Activated effector memory CD4-positive, alpha-beta T cell treated with Interleukin-2 at 50 U/mL for 16 hours (primary cell): ENCODE measurements around the gene TMEM92.
"Not testable (repeated sequence)": the region's sequence is repeated elsewhere in the genome, so short reads cannot be mapped to it uniquely, and the experiment has no call there.

ENCODE experiments used
- DNase-seq: peaks from one replicate; pipeline ENCODE4 v3.0.0-alpha.2; 2020

Gene TMEM92

GRCh38 chr17:50303051-50303450 lies 28.8 kb downstream of the TMEM92 start:
- DNase-seq, result no peak

GRCh38 chr17:50303596-50303995 lies 29.3 kb downstream of the TMEM92 start:
- no peak for DNase-seq

- no peak for DNase-seq
Measured at GRCh38 chr17:50304781-50305404, 30.6 kb downstream of the TMEM92 start.

GRCh38 chr17:50307654-50308053 lies 33.4 kb downstream of the TMEM92 start:
- DNase-seq, result no peak

- no peak for DNase-seq
Measured at GRCh38 chr17:50308666-50309065, 34.4 kb downstream of the TMEM92 start.

GRCh38 chr17:50310455-50311111 lies 36.3 kb downstream of the TMEM92 start:
- DNase-seq, result no peak

GRCh38 chr17:50311112-50311460 lies 36.8 kb downstream of the TMEM92 start:
- DNase-seq, result no peak

- no peak for DNase-seq
Measured at GRCh38 chr17:50311483-50311882, 37.2 kb downstream of the TMEM92 start.

GRCh38 chr17:50312308-50312707 lies 38.0 kb downstream of the TMEM92 start:
- DNase-seq, result no peak

- no peak for DNase-seq
Measured at GRCh38 chr17:50314456-50315011, 40.3 kb downstream of the TMEM92 start.

- DNase-seq, result no peak
Measured at GRCh38 chr17:50316016-50316587, 41.8 kb downstream of the TMEM92 start.

- DNase-seq, result not testable (repeated sequence)
Measured at GRCh38 chr17:50316660-50317059, 42.4 kb downstream of the TMEM92 start.

- no peak for DNase-seq
Measured at GRCh38 chr17:50317121-50317520, 42.9 kb downstream of the TMEM92 start.

- no peak for DNase-seq
Measured at GRCh38 chr17:50318501-50319285, 44.4 kb downstream of the TMEM92 start.

GRCh38 chr17:50319306-50320004 lies 45.2 kb downstream of the TMEM92 start:
- no peak for DNase-seq

- DNase-seq, result no peak
Measured at GRCh38 chr17:50322271-50322670, 48.0 kb downstream of the TMEM92 start.

GRCh38 chr17:50323060-50323459 lies 48.8 kb downstream of the TMEM92 start:
- DNase-seq, result no peak

GRCh38 chr17:50325906-50326305 lies 51.6 kb downstream of the TMEM92 start:
- no peak for DNase-seq

GRCh38 chr17:50326831-50327364 lies 52.6 kb downstream of the TMEM92 start:
- no peak for DNase-seq

- no peak for DNase-seq
Measured at GRCh38 chr17:50328363-50329325, 54.4 kb downstream of the TMEM92 start.

GRCh38 chr17:50329716-50330115 lies 55.5 kb downstream of the TMEM92 start:
- no peak for DNase-seq
